Skin of body (tissue), 2 donors: ENCODE data around the gene CDH15. TPM values are rescaled to one million over a fixed set of nuclear protein-coding genes. Genes with fewer than 3 reads are reported as not detected.
"Not testable (repeated sequence)": the region's sequence is repeated elsewhere in the genome, so short reads cannot be mapped to it uniquely, and the experiment has no call there.

Experiments
- DNase-seq: peaks from one replicate; lab custom pipeline; 2025; lab: John Stamatoyannopoulos, UW
- total RNA-seq: library from RNA; depleted of rRNA; stranded (reverse); fragments of >200 nt; gene quantifications from one replicate; pipeline ENCODE4 v1.2.3, GENCODE V29; 2014

CDH15 gene
- total RNA-seq, 1 donor from 2014 or later = 4.9 TPM

DNA sequence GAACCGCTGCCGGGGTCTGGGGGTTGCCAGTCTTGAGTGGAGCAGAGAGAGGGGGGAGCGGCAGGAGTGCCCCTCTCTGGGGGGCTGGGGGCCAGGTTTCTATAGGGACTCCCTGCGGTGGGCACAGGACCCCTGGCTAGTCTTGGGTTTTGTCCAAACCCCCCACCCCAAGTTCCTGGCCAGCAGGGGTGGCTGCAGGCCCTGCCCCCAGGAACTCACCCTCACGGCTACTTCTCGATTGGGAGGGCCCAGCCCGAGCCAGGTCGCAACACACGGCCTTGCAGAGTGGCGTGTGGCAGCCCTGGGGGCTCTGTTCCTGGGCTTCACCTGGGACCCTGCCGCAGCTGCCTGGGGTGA, 601 bp downstream of the CDH15 start:
- DNase-seq = no peak

DNA sequence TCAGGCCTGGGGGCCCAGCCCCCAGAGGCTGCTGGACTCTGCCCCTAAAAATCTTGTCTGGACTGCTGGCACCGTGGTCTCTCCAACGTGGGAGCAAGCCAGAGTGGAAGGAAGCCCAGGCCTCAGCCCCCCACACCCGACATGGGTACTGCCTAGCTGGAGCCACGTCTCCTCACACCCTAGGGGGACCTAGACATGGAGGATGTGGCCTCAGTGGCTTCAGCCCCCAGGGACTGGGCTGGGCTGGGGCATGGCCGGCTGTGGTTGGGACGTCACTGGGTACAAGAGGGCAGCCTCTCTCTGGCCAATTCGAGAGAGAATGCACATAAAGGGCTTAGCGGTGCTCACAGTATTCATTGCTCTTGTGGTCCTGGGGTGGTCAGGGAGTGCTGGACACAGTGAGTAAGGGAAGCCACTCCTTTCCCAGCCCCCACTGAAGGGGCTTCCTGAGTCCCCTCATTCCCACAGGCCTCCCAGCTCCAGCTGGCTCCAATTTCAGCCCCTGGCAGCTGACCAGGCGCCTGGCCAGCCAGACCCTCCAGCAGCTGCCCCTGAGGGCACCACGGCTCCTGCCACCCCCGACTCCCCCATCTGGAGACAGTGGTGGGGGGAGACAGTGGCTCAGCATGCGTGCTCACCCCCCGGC, 1.1 kb downstream of the CDH15 start:
- DNase-seq = no peak

DNA sequence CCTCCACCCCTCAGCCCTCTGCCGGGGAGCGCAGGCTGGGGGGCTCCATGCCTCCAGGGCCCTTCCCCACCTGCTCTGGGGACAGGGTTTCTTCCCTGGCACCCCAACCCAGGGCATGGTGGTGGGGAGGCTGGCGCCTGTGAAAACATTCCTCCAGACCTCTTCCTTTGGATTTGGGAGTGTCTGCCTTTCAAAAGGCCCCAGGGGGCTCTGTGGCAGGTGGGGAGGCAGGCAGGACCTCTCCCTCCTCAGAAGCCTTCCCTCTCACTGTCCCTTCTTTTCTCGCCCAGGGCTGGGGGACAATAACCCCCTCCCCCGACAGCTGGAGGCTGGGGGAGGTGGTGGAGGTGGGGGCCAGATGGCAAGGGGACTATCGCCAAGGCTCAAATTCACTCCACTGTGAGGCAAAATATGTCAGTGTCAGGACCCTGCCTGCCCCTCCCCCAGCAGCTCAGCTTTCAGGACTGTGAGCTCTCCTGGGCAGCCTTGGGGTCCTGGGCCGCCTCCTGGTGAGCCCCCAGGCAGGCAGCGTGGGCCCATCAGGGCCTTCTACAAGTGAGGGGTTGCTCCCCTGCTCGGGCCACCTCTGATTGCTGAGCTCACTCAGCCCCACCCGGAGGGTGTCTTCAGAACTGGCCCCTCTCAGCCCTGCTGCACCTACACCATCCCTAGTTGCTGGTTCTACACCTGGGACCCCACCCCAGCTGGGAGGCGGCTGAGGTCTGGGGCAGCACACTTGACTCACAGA, 1.8 kb downstream of the CDH15 start:
- no peak for DNase-seq

DNA sequence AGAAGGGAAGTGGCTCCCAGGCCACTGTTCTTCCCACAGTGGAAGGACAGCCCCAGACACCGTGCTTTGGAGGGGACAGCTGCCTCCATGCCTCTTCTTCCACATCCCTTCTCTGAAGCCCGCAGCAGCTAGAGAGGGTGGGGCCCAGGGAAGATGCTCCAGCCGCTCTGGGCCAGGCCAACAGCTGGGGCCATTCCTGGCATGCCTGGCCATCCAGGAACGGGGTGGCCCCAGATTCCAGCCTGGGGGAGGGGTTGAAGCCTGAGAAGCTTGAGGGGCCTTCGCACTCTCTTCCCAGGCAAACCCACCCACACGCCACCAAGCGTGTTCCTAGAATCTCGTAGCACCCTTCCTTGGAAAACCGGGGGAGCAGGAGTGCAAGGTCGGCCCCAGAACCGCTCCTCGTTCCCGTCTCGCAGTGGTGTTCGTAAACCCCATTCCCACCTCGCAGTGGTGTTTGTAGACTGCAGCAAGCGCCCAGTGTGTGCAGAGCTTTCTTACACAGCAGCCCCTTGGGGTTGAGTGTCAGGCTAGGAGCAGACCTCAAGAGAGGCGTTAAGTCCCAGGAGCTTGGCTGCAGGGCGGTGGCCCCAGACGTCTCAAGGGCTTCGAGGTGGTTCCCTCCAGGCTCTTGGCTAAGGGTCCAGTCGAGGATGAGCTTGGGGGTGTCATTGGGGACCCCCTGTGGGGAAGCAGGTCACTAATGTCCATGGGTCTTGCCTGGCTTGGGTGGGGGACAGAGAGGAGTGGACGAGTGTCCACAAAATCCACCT, 2.7 kb downstream of the CDH15 start:
- no peak for DNase-seq

DNA sequence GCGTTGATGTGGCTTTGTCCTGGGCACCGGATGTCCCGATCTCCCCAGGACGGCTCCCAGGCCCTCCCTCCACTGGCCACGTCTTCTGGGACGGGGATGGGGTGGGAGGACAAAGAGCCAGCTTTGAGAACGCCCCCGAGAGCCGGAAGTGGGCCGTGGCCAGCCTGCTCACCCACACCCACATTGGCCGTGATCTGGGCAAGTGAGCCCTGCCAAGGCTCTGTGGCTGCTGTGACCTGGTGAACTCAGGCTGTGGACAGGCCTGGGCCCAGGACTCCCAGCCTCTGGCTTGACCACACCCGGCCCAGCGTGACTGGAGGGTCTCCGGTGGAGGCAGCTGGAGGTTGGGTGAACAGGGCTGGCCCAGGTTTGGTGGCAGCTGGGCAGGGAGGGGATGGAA, 3.3 kb downstream of the CDH15 start:
- DNase-seq = no peak

DNA sequence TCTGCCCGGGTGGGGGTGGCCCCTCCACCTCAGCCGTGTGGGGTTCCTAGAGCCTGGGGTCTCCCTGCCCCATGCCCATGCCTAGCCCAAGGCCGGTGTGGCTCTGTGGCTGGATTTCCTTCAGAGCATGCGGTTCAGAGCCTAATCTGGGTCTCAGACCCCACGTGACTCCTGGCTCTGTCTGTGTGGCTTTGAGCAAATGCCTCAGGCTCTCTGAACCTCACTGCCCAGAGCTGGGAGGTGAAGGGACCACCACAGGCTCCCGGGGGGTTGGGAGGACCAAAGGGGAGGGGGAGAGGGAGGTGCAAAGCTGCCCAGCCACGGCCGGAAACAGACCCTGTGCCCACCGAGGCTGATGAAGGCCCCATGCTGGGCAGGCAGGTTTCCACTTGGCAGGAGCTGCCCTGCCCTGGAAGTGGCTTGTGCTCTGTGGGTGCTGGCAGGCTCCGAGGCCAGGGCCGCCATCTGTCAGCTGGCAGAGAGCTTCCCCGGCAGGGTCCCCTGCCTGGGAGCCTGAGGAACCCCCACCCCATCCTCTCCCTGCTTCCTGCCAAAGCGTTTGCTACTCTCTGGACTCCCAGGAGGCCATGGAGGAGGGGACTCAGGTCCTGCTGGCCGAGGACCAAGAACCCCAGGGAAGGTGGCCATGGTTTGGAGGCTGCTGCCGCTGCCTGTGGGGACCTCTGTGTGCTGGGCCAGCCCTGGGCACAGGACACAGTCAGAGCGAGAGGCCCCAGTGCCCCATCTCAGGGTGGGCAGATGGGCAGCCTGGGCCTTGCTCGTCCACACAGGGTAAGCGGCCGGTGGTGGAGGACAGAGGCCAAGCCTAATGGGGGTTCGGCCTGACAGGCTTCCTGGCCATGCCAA, 4.0 kb downstream of the CDH15 start:
- DNase-seq = no peak

DNA sequence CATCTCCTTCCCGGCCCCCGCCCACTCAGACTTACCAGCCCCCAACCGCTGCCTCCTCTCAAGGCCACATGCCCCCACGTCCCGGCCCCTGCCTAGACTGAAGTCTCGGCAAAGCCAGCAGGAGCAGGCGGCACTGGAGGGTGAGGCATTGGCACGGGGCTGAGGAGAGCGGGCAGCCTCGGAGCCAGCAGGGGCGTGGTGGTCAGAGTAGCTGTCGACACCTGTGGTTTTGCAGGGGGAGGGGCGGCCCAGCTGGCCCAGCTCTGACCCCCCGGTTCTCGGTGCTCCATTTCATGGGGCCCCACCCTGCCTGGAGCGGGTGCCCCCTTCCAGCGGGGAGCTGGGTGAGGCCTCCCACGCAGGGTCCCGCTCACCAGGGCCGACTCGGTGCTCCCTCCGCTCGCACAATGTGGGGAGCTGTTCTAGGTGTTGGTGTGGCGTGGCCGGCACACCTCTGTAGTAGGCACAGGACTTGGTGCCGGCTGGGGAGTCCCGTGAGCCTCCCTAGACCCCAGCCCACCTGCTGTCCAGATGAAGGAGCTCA, 4.7 kb downstream of the CDH15 start:
- no peak for DNase-seq

DNA sequence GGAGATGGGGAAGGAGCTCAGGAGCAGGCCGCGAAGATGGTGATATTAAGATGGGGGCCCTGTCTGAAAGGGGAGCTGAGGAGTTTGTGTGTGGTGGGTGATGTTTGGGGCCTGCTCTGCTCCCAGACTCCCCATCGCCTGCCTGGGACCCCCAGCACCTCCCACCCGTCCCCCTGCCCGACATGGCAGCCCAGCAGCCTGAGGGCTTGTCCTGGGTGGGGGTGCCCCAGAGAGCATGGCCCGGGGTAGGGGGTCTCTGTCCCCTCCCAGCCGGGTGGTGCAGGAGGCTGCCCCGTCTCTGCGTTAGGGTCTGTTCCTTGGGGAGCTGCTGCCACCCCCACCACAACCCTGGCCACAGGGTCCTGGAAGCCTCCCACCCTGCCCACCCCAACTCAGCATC, 5.2 kb downstream of the CDH15 start:
- DNase-seq = no peak

DNA sequence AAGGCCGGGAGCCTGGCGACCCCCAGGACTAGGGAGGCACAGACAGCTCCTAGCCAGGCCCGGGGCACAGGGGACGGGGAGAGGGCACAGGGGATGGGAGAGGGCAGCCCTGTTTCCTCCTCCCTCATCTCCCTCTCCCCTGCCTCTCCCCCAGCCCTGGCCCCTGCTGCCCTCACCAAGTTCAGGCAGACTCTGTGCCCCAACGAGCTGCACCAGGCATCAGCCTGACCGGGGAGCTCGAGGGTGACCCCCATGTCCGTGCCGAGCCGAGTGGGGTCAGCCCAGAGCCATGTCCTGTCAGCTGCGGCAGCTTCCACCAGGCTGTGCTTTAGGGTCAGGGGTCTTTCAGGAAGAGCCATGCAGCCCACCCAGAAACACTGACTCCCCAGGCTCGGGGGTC, 6.0 kb downstream of the CDH15 start:
- DNase-seq = no peak

DNA sequence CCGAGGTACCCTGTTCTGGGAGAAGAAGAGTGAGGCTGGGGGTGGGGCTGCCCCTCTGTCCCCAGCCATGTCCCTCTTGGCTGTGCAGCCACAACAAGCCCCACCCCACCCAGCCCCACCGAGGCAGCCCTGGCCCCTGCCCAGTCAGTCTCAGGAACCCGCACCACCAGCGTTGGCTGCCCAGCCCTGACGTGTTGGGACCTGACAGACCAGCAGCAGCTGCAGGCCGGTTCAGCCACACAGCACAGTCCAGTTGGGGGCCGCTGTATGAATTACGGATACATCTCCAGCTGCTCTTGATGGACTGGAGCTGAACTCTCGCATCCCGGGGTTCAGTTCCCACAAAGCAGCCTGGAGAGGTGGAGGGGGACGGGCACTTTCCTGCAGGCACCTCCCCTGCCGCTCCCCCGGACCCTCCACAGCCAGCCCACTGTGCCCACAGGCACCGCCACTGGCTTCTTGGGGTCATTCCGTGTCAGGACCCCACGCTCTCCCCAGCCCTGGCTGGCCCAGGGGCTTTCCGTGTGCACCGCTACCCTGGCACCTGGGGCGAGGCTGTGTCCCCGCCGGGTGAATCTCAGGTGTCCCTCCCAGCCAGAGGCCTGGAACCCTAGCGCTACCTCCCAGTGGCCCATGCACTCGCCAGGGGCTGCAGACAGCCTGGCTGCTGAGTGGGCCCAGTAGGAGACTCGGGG, 7.1 kb downstream of the CDH15 start:
- DNase-seq = no peak

DNA sequence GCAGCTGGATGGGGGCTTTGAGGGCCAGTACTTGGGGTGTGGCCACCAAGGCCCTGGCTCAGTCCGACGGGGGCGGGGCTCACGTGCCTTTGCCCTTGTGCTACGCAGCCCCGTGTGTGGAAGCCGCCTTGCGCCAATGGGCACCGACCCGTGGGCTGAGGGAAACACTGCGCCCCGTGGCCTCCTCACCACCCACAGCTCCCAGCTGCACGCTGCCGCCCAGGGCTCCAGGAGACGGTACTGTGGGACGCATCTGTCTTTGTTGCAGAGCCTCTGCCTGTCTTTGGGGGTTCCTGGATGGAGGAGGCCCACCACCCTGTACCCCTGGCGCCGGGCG, 7.6 kb downstream of the CDH15 start:
- DNase-seq = no peak

DNA sequence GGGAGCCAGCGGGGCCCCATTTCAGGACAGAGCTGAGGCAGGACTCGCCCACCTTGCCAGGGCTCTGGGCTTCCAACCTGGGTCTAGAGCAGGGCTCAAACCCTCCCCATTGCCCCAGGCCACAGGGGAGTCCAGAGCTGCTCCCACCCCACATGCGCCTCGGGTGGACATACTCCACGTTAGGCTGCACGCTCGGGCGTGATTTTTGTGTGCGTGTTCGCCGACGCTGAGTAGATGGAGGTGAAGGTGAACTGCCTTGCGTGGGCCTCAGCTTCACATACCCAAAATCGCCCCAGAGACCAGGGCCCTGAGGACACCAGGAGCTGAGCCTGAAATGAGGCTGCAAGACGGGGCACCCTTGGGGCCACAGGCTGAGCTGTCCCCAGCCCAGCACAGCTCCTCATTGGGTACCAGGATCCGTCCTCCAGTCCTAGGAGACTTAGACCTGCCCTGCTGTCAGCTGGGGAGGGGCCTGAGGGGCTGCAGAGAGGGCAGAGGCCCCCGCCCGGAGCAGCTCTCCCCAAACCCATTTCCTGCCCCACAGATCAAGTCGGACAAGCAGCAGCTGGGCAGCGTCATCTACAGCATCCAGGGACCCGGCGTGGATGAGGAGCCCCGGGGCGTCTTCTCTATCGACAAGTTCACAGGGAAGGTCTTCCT, 8.2 kb downstream of the CDH15 start:
- DNase-seq = no peak

DNA sequence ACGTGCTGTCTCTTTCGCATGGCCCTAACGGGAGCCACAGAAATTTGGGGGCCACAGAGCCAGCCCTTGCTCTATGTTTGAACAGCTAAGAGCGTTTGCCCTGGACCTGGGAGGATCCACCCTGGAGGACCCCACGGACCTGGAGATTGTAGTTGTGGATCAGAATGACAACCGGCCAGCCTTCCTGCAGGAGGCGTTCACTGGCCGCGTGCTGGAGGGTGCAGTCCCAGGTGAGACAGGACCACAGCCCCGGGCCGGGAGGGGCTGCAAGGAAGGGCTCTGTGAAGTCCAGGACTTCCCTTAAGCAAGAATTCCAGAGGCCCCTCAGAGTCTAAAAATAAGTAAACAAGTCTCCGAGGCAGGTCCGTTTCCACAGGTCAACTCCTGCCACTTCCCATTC, 11.9 kb downstream of the CDH15 start:
- no peak for DNase-seq

DNA sequence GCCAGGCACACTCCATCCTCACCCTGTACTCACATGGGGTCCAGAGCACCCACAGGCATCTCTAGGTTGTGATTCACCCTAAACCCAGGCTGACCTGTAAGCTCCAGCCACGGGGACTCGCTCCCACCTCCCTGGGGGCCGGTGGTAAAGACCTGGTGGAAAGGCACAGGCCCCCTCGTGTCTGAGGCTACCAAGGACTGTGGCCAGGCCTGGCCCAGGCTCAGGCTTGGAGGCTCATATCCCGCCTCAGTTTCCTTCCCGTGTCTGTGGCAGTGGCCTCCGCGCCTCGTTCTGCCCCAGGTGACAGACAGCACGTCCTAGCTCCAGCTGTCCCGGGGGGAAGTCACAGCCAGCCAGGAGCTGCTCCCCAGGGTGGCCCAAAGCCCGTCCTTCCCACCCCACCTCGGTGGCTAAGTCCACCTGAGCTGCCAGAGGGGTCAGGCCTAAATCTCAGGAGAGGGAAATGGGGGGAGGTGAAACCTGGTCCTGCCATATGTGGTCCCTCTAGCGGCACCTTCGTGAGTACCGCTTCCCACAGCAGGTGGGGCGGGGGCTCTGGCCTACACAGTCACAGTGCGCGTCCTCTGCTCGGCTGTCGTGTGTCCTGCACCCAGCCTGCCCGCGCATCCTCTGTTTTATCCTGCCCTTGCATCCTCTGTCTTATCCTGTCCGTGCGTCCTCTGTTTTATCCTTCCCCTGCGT, 12.6 kb downstream of the CDH15 start:
- DNase-seq = no peak

DNA sequence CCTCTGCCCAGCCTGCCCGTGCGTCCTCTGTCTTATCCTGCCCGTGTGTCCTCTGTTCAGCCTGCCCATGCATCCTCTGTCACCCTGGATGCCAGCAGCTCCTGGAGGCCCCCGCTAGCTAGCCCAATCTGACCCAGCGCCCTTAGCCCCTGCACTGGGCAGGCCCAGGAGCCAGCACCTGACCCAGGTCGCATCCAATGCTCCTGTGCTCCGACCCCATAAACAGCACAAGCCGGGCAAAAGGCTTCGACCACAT, 13.1 kb downstream of the CDH15 start:
- DNase-seq = no peak

DNA sequence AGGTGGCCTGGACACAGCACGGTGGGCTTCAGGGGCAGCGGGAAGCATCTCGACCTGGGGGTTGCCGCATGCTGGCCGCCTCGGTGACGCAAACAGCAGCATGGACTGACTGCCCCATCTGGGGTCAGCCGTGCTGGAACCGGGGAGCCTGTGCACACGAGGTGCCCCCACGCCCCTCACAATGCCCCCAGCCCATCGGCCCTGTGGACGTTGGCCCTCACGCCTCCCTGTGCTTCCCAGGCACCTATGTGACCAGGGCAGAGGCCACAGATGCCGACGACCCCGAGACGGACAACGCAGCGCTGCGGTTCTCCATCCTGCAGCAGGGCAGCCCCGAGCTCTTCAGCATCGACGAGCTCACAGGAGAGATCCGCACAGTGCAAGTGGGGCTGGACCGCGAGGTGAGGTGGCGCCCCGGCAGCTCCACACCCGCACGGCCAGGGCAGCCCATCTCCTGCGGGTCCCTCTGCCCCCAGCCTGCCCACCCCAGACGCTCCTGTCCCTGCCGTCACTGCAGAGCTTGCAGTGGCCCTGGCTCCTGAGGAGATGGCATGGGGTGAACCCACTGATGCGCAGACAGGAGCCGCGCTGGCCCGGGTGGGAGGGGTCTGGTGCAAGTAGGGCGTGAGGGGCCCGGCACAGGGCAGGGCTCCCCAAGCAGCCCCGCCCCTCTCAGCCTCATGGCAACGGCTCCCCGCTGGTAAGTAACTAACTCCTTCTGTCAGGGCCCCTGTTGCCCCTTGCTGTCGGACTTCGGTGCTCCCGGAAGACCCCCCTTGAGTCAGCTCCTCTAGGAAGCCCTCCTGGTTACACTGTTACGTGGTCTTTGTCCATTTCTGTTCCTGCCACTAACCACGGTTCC, 13.6 kb downstream of the CDH15 start:
- no peak for DNase-seq

DNA sequence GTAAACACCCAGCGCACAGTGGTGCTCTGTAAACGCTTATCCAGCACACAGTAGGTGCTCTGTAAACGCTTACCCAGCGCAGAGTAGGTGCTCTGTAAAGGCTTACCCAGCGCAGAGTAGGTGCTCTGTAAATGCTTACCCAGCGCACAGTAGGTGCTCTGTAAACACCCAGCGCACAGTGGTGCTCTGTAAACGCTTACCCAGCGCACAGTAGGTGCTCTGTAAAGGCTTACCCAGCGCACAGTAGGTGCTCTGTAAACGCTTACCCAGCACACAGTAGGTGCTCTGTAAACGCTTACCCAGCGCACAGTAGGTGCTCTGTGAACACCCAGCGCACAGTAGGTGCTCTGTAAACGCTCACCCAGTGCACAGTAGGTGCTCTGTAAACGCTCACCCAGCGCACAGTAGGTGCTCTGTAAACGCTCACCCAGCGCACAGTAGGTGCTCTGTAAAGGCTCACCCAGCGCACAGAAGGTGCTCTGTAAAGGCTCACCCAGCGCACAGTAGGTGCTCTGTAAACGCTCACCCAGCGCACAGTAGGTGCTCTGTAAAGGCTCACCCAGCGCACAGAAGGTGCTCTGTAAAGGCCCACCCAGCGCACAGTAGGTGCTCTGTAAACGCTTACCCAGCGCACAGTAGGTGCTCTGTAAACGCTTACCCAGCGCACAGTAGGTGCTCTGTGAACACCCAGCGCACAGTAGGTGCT, 14.5 kb downstream of the CDH15 start:
- not testable (repeated sequence) for DNase-seq

DNA sequence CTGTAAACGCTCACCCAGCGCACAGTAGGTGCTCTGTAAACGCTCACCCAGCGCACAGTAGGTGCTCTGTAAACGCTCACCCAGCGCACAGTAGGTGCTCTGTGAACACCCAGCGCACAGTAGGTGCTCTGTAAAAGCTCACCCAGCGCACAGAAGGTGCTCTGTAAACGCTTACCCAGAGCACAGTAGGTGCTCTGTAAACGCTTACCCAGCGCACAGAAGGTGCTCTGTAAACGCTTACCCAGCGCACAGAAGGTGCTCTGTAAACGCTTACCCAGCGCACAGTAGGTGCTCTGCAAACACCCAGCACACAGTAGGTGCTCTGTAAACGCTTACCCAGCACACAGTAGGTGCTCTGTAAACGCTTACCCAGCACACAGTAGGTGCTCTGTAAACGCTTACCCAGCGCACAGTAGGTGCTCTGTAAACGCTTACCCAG, 15.1 kb downstream of the CDH15 start:
- not testable (repeated sequence) for DNase-seq
